PC-9 (cell line): ENCODE measurements around the gene PLEKHB1.

Experiments used
- CTCF ChIP-seq: fragments of 200-600 bp; sonication (generic); conservative IDR thresholded peaks from 2 replicates; pipeline ENCODE4 v1.6.1; 2017; ENCODE audit warnings: mixed run types, antibody characterized with exemption, mild to moderate bottlenecking, moderate library complexity
- EZH2 ChIP-seq: fragments of 200-600 bp; sonication (generic); IDR thresholded peaks from 2 replicates; pipeline ENCODE4 v1.8.0; 2017; ENCODE audit warnings: antibody characterized with exemption, low read depth

DNA sequence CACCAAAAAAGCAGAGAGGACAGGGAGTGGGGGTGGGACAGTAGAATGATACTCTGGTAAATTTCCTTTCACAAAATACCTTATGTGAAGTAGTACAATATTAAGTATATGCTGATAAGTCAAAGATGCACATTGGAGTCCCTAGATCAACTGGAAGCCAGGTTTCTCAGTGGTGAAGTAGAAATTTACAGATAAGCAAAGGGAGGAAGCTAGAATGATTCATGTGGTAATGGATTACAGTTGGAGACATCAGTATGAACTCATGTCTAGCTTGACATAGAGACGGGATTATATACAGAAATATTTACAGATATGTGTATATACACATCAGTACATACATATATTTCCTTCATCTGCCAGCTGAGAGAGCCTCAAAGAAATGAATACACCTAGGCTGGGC lies 21.5 kb downstream of the PLEKHB1 start:
- no peak for TF ChIP-seq CTCF
- TF ChIP-seq EZH2, result no peak
